CD8-positive, alpha-beta memory T cell (primary cell): ENCODE data around the gene GPNMB. TPM values are rescaled to one million over a fixed set of nuclear protein-coding genes. Genes with fewer than 3 reads are reported as not detected.
"Not testable (repeated sequence)": the region's sequence is repeated elsewhere in the genome, so short reads cannot be mapped to it uniquely, and the experiment has no call there.

Source experiments
- CTCF ChIA-PET: fragments of 350-600 bp; sonication (Branson Sonifier 250); formaldehyde crosslinking; loops from one replicate; lab custom pipeline; 2021; ENCODE audit warnings: antibody characterized with exemption; lab: Charles Lee
- POLR2A ChIA-PET: fragments of 350-600 bp; sonication (Branson Sonifier 250); formaldehyde crosslinking; loops from one replicate; lab custom pipeline; 2021; ENCODE audit warnings: antibody characterized with exemption; lab: Charles Lee
- DNase-seq, 5 donors: peaks; one replicate each; pipeline versions ENCODE4 v3.0.0 to v3.0.0-alpha.2; 2020 to 2022; ENCODE audit warnings: mixed read lengths in 1 of 5
- H3K27ac ChIP-seq: one replicate; pipeline ENCODE4 v1.7.0; 2013; ENCODE audit warnings: low read depth, mild to moderate bottlenecking, low read length, moderate library complexity
- H3K27me3 ChIP-seq: 2 replicates; pipeline ENCODE4 v1.7.0; 2013; ENCODE audit warnings: low read length, mild to moderate bottlenecking; ENCODE audit not compliant: insufficient read depth, poor library complexity, severe bottlenecking
- H3K36me3 ChIP-seq: 2 replicates; pipeline ENCODE4 v1.7.0; 2013; ENCODE audit warnings: mild to moderate bottlenecking, low read length, moderate library complexity; ENCODE audit not compliant: insufficient read depth
- H3K4me1 ChIP-seq: 2 replicates; pipeline ENCODE4 v1.7.0; 2013; ENCODE audit warnings: mild to moderate bottlenecking, low read length, moderate library complexity; ENCODE audit not compliant: insufficient read depth
- H3K4me3 ChIP-seq: 2 replicates; pipeline ENCODE4 v1.7.0; 2013; ENCODE audit warnings: mild to moderate bottlenecking, low read length
- H3K9me3 ChIP-seq: 2 replicates; pipeline ENCODE4 v1.7.0; 2013; ENCODE audit warnings: mild to moderate bottlenecking, low read length
- H3K27ac Mint-ChIP-seq, 8 donors: one replicate each; pipeline ENCODE4 v1.8.0; 2020 to 2021; ENCODE audit warnings: mixed read lengths in 8 of 8, mild to moderate bottlenecking in 6 of 8, inconsistent platforms in 3 of 8, moderate library complexity in 3 of 8
- H3K27me3 Mint-ChIP-seq, 2 donors: one replicate each; pipeline ENCODE4 v1.8.0; 2020 to 2021; ENCODE audit warnings: mixed read lengths in 2 of 2, mild to moderate bottlenecking in 1 of 2, moderate library complexity in 1 of 2
- H3K36me3 Mint-ChIP-seq, 3 donors: one replicate each; pipeline ENCODE4 v1.8.0; 2020 to 2021; ENCODE audit warnings: mixed read lengths in 3 of 3, inconsistent platforms in 1 of 3, mild to moderate bottlenecking in 1 of 3
- H3K4me1 Mint-ChIP-seq, 3 donors: one replicate each; pipeline ENCODE4 v1.8.0; 2020 to 2021; ENCODE audit warnings: mixed read lengths in 3 of 3, inconsistent platforms in 1 of 3, mild to moderate bottlenecking in 1 of 3
- H3K4me3 Mint-ChIP-seq, 7 donors: one replicate each; pipeline ENCODE4 v1.8.0; 2020 to 2021; ENCODE audit warnings: mixed read lengths in 7 of 7, mild to moderate bottlenecking in 6 of 7, moderate library complexity in 4 of 7, inconsistent platforms in 2 of 7
- H3K9me3 Mint-ChIP-seq, 5 donors: one replicate each; pipeline ENCODE4 v1.8.0; 2020 to 2022; ENCODE audit warnings: mixed read lengths in 5 of 5, mild to moderate bottlenecking in 3 of 5, moderate library complexity in 2 of 5, inconsistent platforms in 1 of 5
- polyA plus RNA-seq: library from polyadenylated mRNA; unstranded; fragments of 300-500 nt; fragmentation: Illumina TruSeq; gene quantifications from one replicate; pipeline ENCODE4 v1.2.3, GENCODE V29; 2021
- total RNA-seq, 2 experiments: library from RNA; stranded (reverse); gene quantifications; one replicate each; pipeline ENCODE4 v1.2.3, GENCODE V29; 2021

Gene GPNMB
- total and polyA plus RNA-seq, 3 experiments from 2014 or later = 7.2 to 9.4 TPM; not detected in 1

DNA sequence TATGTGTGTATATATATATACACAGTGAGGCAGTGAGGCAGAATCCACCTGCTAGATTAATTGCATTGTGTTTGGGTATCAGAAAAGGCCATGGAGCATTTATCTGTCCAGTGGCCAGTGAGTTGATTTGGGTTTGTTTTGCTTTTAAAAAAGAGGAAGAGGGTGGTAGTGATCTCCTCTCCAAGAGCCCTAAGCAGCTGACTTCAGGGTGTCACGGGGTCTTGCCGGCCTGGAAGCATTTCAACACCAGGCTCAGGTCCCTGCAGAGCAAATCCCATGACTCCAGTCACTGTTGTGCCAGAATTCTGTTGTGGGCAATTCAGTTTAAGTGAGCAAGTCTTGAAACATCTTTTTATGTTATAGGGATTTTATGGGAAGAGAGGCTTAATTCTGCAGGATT, 30.6 kb upstream of the GPNMB start:
- ChIA-PET POLR2A (no interaction called here), CTCF (no interaction called here)
- Mint-ChIP-seq H3K27ac (no peak overlapping the region), H3K27me3 (peaks cover 12 to 16% of the 10 kb centered on the region in 2 donors), H3K36me3 (no peaks in the 10 kb centered on the region), H3K4me3 (no peak overlapping the region), H3K4me1 (no peaks in the 10 kb centered on the region), H3K9me3 (no peaks in the 10 kb centered on the region)
- no peak for DNase-seq
- H3K27ac ChIP-seq = no peak overlapping the region
- no peaks in the 10 kb centered on the region for H3K36me3 ChIP-seq
- H3K4me1 ChIP-seq = no peaks in the 10 kb centered on the region
- H3K4me3 ChIP-seq = no peak overlapping the region
- H3K27me3 ChIP-seq = no peaks in the 10 kb centered on the region
- H3K9me3 ChIP-seq = no peaks in the 10 kb centered on the region

DNA sequence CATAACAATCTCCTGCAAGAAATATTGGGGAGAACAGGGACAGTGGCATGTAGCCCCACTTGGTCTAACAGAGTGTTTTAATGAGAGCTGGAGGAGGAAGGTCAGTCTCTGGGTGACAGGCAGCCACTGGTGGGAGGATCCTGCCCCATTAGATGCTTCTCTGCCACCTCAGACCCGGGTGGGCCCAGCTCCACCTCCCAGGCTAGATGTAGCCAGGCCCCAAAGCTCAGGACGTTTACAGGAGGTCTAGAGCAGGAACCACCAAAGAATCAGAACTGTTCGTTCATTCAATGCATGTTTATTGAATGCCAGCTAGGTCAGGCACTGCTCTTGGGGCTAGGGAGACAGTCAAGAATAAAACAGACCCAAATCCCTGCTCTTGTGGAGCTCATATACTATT, 28.4 kb upstream of the GPNMB start:
- Histone ChIP-seq H3K27ac (no peak overlapping the region), H3K9me3 (no peaks in the 10 kb centered on the region), H3K4me1 (no peaks in the 10 kb centered on the region), H3K27me3 (no peaks in the 10 kb centered on the region), H3K4me3 (no peak overlapping the region), H3K36me3 (no peaks in the 10 kb centered on the region)
- peaks cover 8 to 18% of the 10 kb centered on the region in 2 donors for H3K27me3 Mint-ChIP-seq
- no peaks in the 10 kb centered on the region for H3K4me1 Mint-ChIP-seq
- H3K36me3 Mint-ChIP-seq = no peaks in the 10 kb centered on the region
- no peak overlapping the region for H3K4me3 Mint-ChIP-seq
- CTCF ChIA-PET = interaction anchor here (1.4 kb wide), 1 partner anchor 55 kb away, joined by 3 read pairs; no protein-coding TSS in a partner anchor
- H3K27ac Mint-ChIP-seq = no peak overlapping the region
- no peak for DNase-seq
- POLR2A ChIA-PET = no interaction called here
- no peaks in the 10 kb centered on the region for H3K9me3 Mint-ChIP-seq

DNA sequence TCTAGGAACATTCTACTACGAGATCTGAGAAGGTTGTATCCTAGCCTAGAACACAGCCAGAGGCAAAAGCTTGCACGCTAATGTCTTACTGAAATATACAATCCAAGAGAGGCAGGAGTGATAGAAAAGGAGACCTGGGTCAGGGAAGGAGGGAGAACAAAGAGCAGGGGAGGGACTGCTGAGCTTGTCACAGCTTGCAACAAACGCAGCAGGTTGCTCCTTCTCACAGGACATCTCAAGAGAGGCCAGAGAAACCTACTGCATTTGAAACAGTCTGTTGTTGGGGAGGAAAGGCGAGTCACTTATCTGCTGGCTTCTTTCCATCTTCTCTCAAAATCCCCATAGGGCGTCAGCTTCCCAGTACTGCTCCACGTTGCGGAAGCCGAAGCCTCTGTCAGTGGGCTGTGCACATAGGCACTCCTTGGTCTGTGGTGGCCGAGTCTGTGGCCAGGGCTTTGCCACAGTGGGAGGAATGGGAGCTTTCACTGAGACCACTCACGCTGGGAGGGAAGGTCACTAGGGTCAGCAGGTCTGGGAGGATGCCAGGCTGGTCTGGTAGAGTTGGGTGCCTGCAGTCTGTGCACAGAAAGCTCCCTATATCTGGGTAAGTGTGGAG, 25.8 kb upstream of the GPNMB start:
- Histone ChIP-seq H3K27me3 (no peaks in the 10 kb centered on the region), H3K9me3 (no peaks in the 10 kb centered on the region), H3K4me3 (no peak overlapping the region), H3K4me1 (no peaks in the 10 kb centered on the region), H3K36me3 (no peaks in the 10 kb centered on the region), H3K27ac (no peak overlapping the region)
- CTCF ChIA-PET = no interaction called here
- POLR2A ChIA-PET = no interaction called here
- H3K27me3 Mint-ChIP-seq = peaks cover 7 to 29% of the 10 kb centered on the region in 2 donors
- no peak overlapping the region for H3K27ac Mint-ChIP-seq
- H3K36me3 Mint-ChIP-seq = no peaks in the 10 kb centered on the region
- DNase-seq = no peak
- H3K4me1 Mint-ChIP-seq = no peaks in the 10 kb centered on the region
- H3K9me3 Mint-ChIP-seq = no peaks in the 10 kb centered on the region
- H3K4me3 Mint-ChIP-seq = no peak overlapping the region

DNA sequence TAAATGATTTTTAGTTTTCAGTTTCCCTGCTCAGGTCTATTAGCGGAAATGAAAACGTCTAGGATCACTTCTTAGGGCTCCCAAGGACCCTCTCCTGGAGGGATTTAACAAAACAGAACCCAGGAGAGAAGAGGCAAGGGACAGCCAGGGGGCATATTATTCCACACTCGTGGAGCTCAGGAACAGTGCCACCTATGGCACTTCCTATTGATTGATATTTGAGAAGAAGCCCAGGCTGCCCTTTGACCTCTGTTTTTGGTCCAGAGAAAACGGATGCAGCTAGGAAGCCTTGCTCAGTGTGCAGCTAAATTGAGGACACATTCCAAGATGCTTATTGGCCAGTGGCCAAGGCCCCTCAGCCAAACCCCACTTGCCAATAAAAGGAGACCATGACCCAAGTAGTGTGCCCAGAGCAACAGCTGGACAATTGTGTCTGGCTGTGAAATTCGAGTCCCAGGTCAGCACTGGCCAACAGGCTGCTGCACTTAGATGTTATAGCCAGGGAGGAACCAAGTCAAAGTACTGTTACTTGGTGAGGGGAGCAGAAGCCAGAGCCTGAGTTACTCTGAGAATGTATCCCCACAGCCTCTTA, 24.0 kb upstream of the GPNMB start:
- Mint-ChIP-seq H3K27ac (no peak overlapping the region), H3K9me3 (no peaks in the 10 kb centered on the region), H3K27me3 (peaks cover 7 to 26% of the 10 kb centered on the region in 2 donors), H3K4me3 (no peak overlapping the region), H3K36me3 (no peaks in the 10 kb centered on the region), H3K4me1 (no peaks in the 10 kb centered on the region)
- Histone ChIP-seq H3K9me3 (no peaks in the 10 kb centered on the region), H3K27me3 (no peaks in the 10 kb centered on the region), H3K27ac (no peak overlapping the region), H3K4me3 (no peak overlapping the region), H3K4me1 (no peaks in the 10 kb centered on the region), H3K36me3 (no peaks in the 10 kb centered on the region)
- DNase-seq = no peak
- CTCF ChIA-PET = no interaction called here
- POLR2A ChIA-PET = no interaction called here

DNA sequence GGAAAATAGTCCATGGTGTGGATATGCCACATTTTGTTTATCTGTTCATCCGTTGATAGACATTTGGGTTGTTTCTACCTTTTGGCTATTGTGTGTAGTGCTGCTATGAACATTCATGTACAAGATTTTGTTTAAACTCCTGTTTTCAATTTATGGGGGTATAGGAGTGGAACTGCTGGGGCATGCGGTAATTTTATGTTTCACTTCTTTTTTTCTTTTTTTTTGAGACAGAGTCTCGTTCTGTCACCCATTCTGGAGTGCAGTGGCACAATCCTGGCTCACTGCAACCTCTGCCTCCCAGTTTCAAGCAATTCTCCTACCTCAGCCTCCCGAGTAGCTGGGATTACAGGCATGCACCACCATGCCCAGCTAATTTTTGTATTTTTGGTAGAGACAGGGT, 22.2 kb upstream of the GPNMB start:
- CTCF ChIA-PET, H3K4me3 Mint-ChIP-seq, H3K4me1 Mint-ChIP-seq, H3K36me3 ChIP-seq, H3K27ac Mint-ChIP-seq, H3K27me3 ChIP-seq, H3K4me3 ChIP-seq, POLR2A ChIA-PET, H3K4me1 ChIP-seq, H3K36me3 Mint-ChIP-seq, DNase-seq, H3K9me3 ChIP-seq, H3K27ac ChIP-seq, H3K9me3 Mint-ChIP-seq: not testable (repeated sequence)
- H3K27me3 Mint-ChIP-seq = peaks cover 4 to 20% of the 10 kb centered on the region in 2 donors

DNA sequence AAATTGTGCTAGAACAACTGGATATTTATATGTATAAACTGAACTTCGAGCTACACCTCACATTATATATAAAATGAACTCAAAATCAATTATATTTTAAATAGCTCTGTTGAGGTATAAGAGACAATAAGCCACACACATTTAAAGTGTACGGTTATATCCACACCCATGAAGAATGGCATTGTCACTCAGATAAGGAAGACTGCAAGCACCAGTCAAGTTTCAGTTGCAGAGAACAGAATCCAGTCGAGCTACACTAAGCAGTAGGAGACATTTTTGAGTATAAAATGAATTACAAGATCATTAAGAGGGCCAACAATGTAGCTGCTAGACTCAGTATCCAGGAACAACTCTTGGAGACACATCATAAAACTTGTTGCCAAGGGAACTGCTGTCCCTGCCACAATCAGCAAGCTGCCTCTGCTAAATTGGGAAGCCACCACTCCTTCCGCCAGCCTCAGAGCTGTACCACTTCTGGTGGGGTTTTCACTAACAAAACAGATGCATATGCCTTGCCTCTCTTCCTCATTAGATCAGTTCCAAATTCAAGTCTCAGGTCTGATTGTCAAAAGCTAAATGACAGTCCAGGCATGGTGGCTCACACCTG, 19.6 kb upstream of the GPNMB start:
- Histone ChIP-seq H3K9me3 (no peaks in the 10 kb centered on the region), H3K36me3 (no peaks in the 10 kb centered on the region), H3K27ac (no peak overlapping the region), H3K27me3 (no peaks in the 10 kb centered on the region), H3K4me3 (no peak overlapping the region), H3K4me1 (no peaks in the 10 kb centered on the region)
- peaks cover 0 to 3% (median 0%) of the 10 kb centered on the region in 3 donors for H3K36me3 Mint-ChIP-seq
- POLR2A ChIA-PET = no interaction called here
- no peak for DNase-seq
- H3K27me3 Mint-ChIP-seq = peaks cover 4 to 20% of the 10 kb centered on the region in 2 donors
- no peak overlapping the region for H3K27ac Mint-ChIP-seq
- CTCF ChIA-PET = no interaction called here
- H3K4me3 Mint-ChIP-seq = no peak overlapping the region
- H3K4me1 Mint-ChIP-seq = no peaks in the 10 kb centered on the region
- H3K9me3 Mint-ChIP-seq = no peaks in the 10 kb centered on the region

DNA sequence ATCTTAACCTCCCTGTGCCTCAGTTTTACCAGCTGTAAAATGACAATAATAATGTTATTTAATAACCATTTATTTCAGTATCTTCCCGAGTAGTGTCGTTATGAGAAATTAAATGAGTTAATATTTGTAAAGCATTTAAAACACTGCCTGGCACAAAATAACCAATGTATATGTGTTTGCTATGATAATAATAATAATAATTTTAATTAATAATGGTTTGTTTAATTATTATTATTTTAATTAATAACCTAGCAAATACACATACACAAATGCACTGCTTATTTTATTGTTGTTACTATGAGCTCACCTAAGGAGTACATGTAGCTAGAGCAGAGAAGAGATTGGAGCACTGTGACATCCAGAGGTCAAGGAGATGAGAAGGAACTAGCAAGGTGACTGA, 18.2 kb upstream of the GPNMB start:
- no peak overlapping the region for H3K4me3 ChIP-seq
- Mint-ChIP-seq H3K4me1 (peaks cover 0 to 5% (median 0%) of the 10 kb centered on the region in 3 donors), H3K27ac (no peak overlapping the region), H3K36me3 (peaks cover 0 to 5% (median 0%) of the 10 kb centered on the region in 3 donors), H3K9me3 (no peaks in the 10 kb centered on the region), H3K4me3 (no peak overlapping the region), H3K27me3 (peaks cover 4 to 16% of the 10 kb centered on the region in 2 donors)
- H3K27ac ChIP-seq = no peak overlapping the region
- no peaks in the 10 kb centered on the region for H3K36me3 ChIP-seq
- ChIA-PET POLR2A (no interaction called here), CTCF (no interaction called here)
- no peaks in the 10 kb centered on the region for H3K9me3 ChIP-seq
- DNase-seq = no peak
- H3K27me3 ChIP-seq = no peaks in the 10 kb centered on the region
- no peaks in the 10 kb centered on the region for H3K4me1 ChIP-seq

DNA sequence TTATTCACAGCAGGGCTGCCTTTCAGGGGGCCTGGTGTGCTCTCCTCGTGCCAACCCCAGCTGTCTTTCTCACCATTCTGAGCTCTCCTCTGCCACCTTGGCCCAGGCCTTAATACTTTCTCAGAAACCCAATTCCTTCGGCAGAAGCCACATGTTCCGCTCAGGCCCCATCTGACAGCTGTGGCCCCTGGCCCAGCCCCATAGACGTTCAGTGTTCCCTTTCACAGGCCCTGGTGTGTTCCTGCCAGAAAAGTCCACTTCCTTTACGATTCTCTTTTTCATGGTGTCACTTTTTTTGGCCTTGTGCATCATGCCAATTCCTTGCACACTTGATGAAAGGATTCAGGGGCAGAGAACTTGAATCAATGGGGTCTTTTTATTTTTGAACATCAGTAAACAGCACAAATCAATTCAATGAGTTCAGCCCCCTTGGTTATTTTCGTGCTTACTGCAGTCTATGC, 15.9 kb upstream of the GPNMB start:
- no peaks in the 10 kb centered on the region for H3K9me3 ChIP-seq
- no peaks in the 10 kb centered on the region for H3K9me3 Mint-ChIP-seq
- ChIA-PET POLR2A (no interaction called here), CTCF (no interaction called here)
- H3K4me3 ChIP-seq = no peak overlapping the region
- no peak overlapping the region for H3K27ac ChIP-seq
- no peaks in the 10 kb centered on the region for H3K27me3 ChIP-seq
- peaks cover 2% of the 10 kb centered on the region in 2 donors for H3K27me3 Mint-ChIP-seq
- H3K36me3 ChIP-seq = no peaks in the 10 kb centered on the region
- H3K4me3 Mint-ChIP-seq = no peak overlapping the region
- peaks cover 0 to 5% (median 0%) of the 10 kb centered on the region in 3 donors for H3K36me3 Mint-ChIP-seq
- no peak overlapping the region for H3K27ac Mint-ChIP-seq
- peaks cover 4 to 17% (median 11%) of the 10 kb centered on the region in 3 donors for H3K4me1 Mint-ChIP-seq
- no peak for DNase-seq
- no peaks in the 10 kb centered on the region for H3K4me1 ChIP-seq
